NCI-H774 (cell line): ENCODE measurements around the gene OOEP.

Source experiments
- DNase-seq: peaks from one replicate; lab custom pipeline; 2025; lab: John Stamatoyannopoulos, UW

Gene OOEP

GRCh38 chr6:73364549-73364948 lies 5.1 kb downstream of the OOEP start:
- no peak for DNase-seq

GRCh38 chr6:73364121-73364520 lies 5.6 kb downstream of the OOEP start:
- DNase-seq, result no peak

- DNase-seq, result no peak
These were observed 6.2 kb downstream of the OOEP start for GRCh38 chr6:73363537-73363875.

GRCh38 chr6:73362869-73363536 lies 6.7 kb downstream of the OOEP start:
- no peak for DNase-seq

- no peak for DNase-seq
These were observed 7.3 kb downstream of the OOEP start, which contains the start of gene KHDC3L for GRCh38 chr6:73362358-73362757. Gene KHDC3L, plus strand, starts transcription at chr6:73362658. Its CDS starts 72 bp downstream, at chr6:73362730.

- no peak for DNase-seq
These were observed 15.8 kb downstream of the OOEP start, which contains the start of gene DPPA5 for GRCh38 chr6:73353636-73354593. Gene DPPA5, minus strand, starts transcription at chr6:73354276. Its CDS starts 51 bp downstream, at chr6:73354225.

GRCh38 chr6:73349311-73349710 lies 20.4 kb downstream of the OOEP start:
- no peak for DNase-seq

GRCh38 chr6:73348550-73349204 lies 21.0 kb downstream of the OOEP start:
- no peak for DNase-seq

GRCh38 chr6:73343164-73343563 lies 26.5 kb downstream of the OOEP start:
- DNase-seq, result no peak

- no peak for DNase-seq
These were observed 27.5 kb downstream of the OOEP start for GRCh38 chr6:73342174-73342573.

- DNase-seq, result no peak
These were observed 28.4 kb downstream of the OOEP start for GRCh38 chr6:73341335-73341734.

- no peak for DNase-seq
These were observed 29.6 kb downstream of the OOEP start for GRCh38 chr6:73340048-73340447.

GRCh38 chr6:73339340-73339739 lies 30.4 kb downstream of the OOEP start:
- DNase-seq, result no peak

- no peak for DNase-seq
These were observed 40.5 kb downstream of the OOEP start for GRCh38 chr6:73329201-73329600.

- no peak for DNase-seq
These were observed 40.9 kb downstream of the OOEP start for GRCh38 chr6:73328790-73329189.

GRCh38 chr6:73325656-73326055 lies 44.0 kb downstream of the OOEP start:
- no peak for DNase-seq

GRCh38 chr6:73323323-73323722 lies 46.4 kb downstream of the OOEP start:
- DNase-seq, result no peak
